Breast epithelium (tissue), 3 donors: ENCODE measurements around the gene SLC35B3.
"Not testable (repeated sequence)": the region's sequence is repeated elsewhere in the genome, so short reads cannot be mapped to it uniquely, and the experiment has no call there.

ENCODE experiments used
- CTCF ChIP-seq, 3 donors: fragments of 450-650 bp; IDR thresholded peaks; one replicate each; pipeline ENCODE4 v1.5.1; 2016 to 2017; ENCODE audit warnings: antibody characterized with exemption in 3 of 3, mild to moderate bottlenecking in 3 of 3, moderate library complexity in 3 of 3
- POLR2AphosphoS5 ChIP-seq, 3 donors: sonication (generic); formaldehyde crosslinking; IDR thresholded peaks; one replicate each; pipeline ENCODE4 v1.6.1; 2017; ENCODE audit warnings: antibody characterized with exemption in 3 of 3

- TF ChIP-seq CTCF, POLR2AphosphoS5 (IDR thresholded peaks at IDR 0.05): not testable (repeated sequence)
Measured at GRCh38 chr6:8405946-8406345, 29.4 kb downstream of the SLC35B3 start.
